Esophagus squamous epithelium (tissue), 5 donors: Measurements from ENCODE around the gene PINLYP. TPM values are rescaled to one million over a fixed set of nuclear protein-coding genes. Genes with fewer than 3 reads are reported as not detected.

Experiments used
- DNase-seq: peaks from one replicate; lab custom pipeline; 2025; lab: John Stamatoyannopoulos, UW
- H3K27ac ChIP-seq, 4 donors: fragments of 200-600 bp; sonication (generic); one replicate each; pipeline ENCODE4 v1.5.1; 2016 to 2019; ENCODE audit warnings: mild to moderate bottlenecking in 1 of 4
- H3K27me3 ChIP-seq, 4 donors: fragments of 200-600 bp; sonication (generic); 1 replicate in 3 of 4; 2 replicates in 1 of 4; pipeline versions ENCODE4 v1.5.1 to v1.6.0; 2017 to 2021; ENCODE audit warnings: antibody characterized with exemption in 1 of 4
- H3K36me3 ChIP-seq, 3 donors: fragments of 200-600 bp; sonication (generic); one replicate each; pipeline ENCODE4 v1.5.1; 2016 to 2019
- H3K4me1 ChIP-seq, 3 donors: fragments of 200-600 bp; sonication (generic); one replicate each; pipeline ENCODE4 v1.5.1; 2017 to 2019
- H3K4me3 ChIP-seq, 4 donors: fragments of 200-600 bp; sonication (generic); 1 replicate in 3 of 4; 2 replicates in 1 of 4; pipeline ENCODE4 v1.5.1; 2016 to 2019; ENCODE audit warnings: mild to moderate bottlenecking in 2 of 4, moderate library complexity in 1 of 4
- H3K9me3 ChIP-seq, 3 donors: fragments of 200-600 bp; sonication (generic); one replicate each; pipeline ENCODE4 v1.5.1; 2016 to 2019
- CTCF ChIP-seq, 6 experiments: fragments of 450-650 bp in 4 of 6; fragments of 200-600 bp in 2 of 6; sonication (generic) in 2 of 6; IDR thresholded peaks; one replicate each; pipeline ENCODE4 v1.5.1; 2016 to 2019; ENCODE audit warnings: antibody characterized with exemption in 6 of 6, mild to moderate bottlenecking in 4 of 6, moderate library complexity in 4 of 6
- POLR2A ChIP-seq, 4 donors: fragments of 450-650 bp; IDR thresholded peaks; one replicate each; pipeline ENCODE4 v1.6.1; 2017; ENCODE audit warnings: antibody characterized with exemption in 4 of 4, mild to moderate bottlenecking in 4 of 4, moderate library complexity in 3 of 4
- WGBS, 2 donors: methylation state at CpG; one replicate each; pipeline ENCODE4 v1.1.5; 2018; 5-methylcytosine and 5-hydroxymethylcytosine counted together
- intact Hi-C: fragments of 100-400 bp; cut with DNase I; formaldehyde crosslinking; loops from one replicate; pipeline ENCODE4 v1.15.0; 2022
- total RNA-seq, 4 donors: library from RNA; depleted of rRNA; stranded (reverse); fragments of >200 nt; gene quantifications; one replicate each; pipeline ENCODE4 v1.1.0, GENCODE V29; 2016
- donor health status: DM: yes; HTN: yes; CAD: no.

PINLYP gene
- total RNA-seq, 4 donors from 2014 or later: 1.9 to 23.3 (median 9.3) TPM

GRCh38 chr19:43527860-43528622, 47.6 kb upstream of the PINLYP start:
- intact Hi-C loops: no loop called here
- no peaks in the 10 kb centered on the region for H3K36me3 ChIP-seq
- H3K27me3 ChIP-seq: no peaks in the 10 kb centered on the region
- peak overlapping the region; percentile 83 to 98 (median 92) for H3K27ac ChIP-seq
- TF ChIP-seq POLR2A (IDR thresholded peaks at IDR 0.05) (no peak), CTCF (IDR thresholded peaks at IDR 0.05) (no peak)
- DNase-seq: no peak
- H3K4me1 ChIP-seq: peaks cover 19 to 81% (median 34%) of the 10 kb centered on the region in 3 donors
- H3K4me3 ChIP-seq: peak overlapping the region in 3 of 4 donors; percentile 71 to 98 (median 80)
- 12 to 21% methylated on average over 9 to 10 of the region's 13 CpGs for WGBS, 2 donors
- no peaks in the 10 kb centered on the region for H3K9me3 ChIP-seq

- WGBS, 2 donors: 0 to 20% methylated on average over 4 to 6 of the region's 16 CpGs
- TF ChIP-seq CTCF (IDR thresholded peaks at IDR 0.05) (no peak), POLR2A (IDR thresholded peaks at IDR 0.05) (no peak)
- peak overlapping the region; percentile 49 to 78 (median 59) for H3K4me3 ChIP-seq
- H3K4me1 ChIP-seq: peaks cover 12 to 67% (median 14%) of the 10 kb centered on the region in 3 donors
- peak overlapping the region; percentile 84 to 97 (median 94) for H3K27ac ChIP-seq
- intact Hi-C loops: loop anchor here (10.0 kb wide), 1 partner anchor 62 kb away; the partner anchor contains the start of genes IRGQ and ZNF576
- no peaks in the 10 kb centered on the region for H3K9me3 ChIP-seq
- peaks cover 0 to 7% (median 0%) of the 10 kb centered on the region in 3 donors for H3K36me3 ChIP-seq
- H3K27me3 ChIP-seq: no peaks in the 10 kb centered on the region
- DNase-seq: no peak
Measured at GRCh38 chr19:43532571-43532961, 43.0 kb upstream of the PINLYP start.

- 0% methylated on average over 9 to 19 of the region's 47 CpGs for WGBS, 2 donors
- Histone ChIP-seq H3K4me1 (peaks cover 8 to 63% (median 14%) of the 10 kb centered on the region in 3 donors), H3K4me3 (peak within 1 kb of the TSS; percentile 49 to 78 (median 59)), H3K27me3 (no peaks in the 10 kb centered on the region), H3K27ac (peak within 1 kb of the TSS; percentile 84 to 97 (median 94)), H3K9me3 (no peaks in the 10 kb centered on the region), H3K36me3 (peaks cover 0 to 12% (median 0%) of the 10 kb centered on the region in 3 donors)
- intact Hi-C loops: loop anchor here (10.0 kb wide), 1 partner anchor 62 kb away; the partner anchor contains the start of genes IRGQ and ZNF576
- TF ChIP-seq CTCF (IDR thresholded peaks at IDR 0.05) (no peak), POLR2A (IDR thresholded peaks at IDR 0.05) (peak in 1 of 4 donors; percentile 37)
- DNase-seq: peak; percentile 75
Measured at GRCh38 chr19:43532962-43533545, 42.5 kb upstream of the PINLYP start, which contains the start of gene ZNF575. ZNF575 (plus strand) TSS chr19:43533188; CDS start chr19:43534423, 1,235 bp downstream.

GRCh38 chr19:43533546-43534304, 41.9 kb upstream of the PINLYP start:
- no peaks in the 10 kb centered on the region for H3K27me3 ChIP-seq
- intact Hi-C loops: loop anchor here (10.0 kb wide), 1 partner anchor 61 kb away; the partner anchor contains the start of genes IRGQ and ZNF576
- peaks cover 0 to 19% (median 0%) of the 10 kb centered on the region in 3 donors for H3K36me3 ChIP-seq
- H3K27ac ChIP-seq: peak overlapping the region; percentile 84 to 97 (median 94)
- 0% methylated on average over 7 to 15 of the region's 41 CpGs for WGBS, 2 donors
- H3K4me3 ChIP-seq: peak overlapping the region; percentile 49 to 78 (median 59)
- H3K9me3 ChIP-seq: no peaks in the 10 kb centered on the region
- TF ChIP-seq CTCF (IDR thresholded peaks at IDR 0.05) (no peak), POLR2A (IDR thresholded peaks at IDR 0.05) (no peak)
- H3K4me1 ChIP-seq: peaks cover 8 to 56% (median 14%) of the 10 kb centered on the region in 3 donors
- DNase-seq: peak; percentile 98
